Endothelial cell of umbilical vein (primary cell): ENCODE data around the gene CCT2. TPM values are rescaled to one million over a fixed set of nuclear protein-coding genes. Genes with fewer than 3 reads are reported as not detected.

Source experiments
- BruUV-seq: library from RNA; stranded (reverse); fragments of 400-500 nt; replicated peaks from 2 replicates; lab custom pipeline; 2021; lab: Mats Ljungman, UMichigan
- CTCF ChIA-PET: fragments of 300-600, 350-600 bp; sonication (Branson Sonifier 250); formaldehyde crosslinking; loops from one replicate; lab custom pipeline; 2021; ENCODE audit warnings: antibody characterized with exemption, inconsistent platforms; lab: Charles Lee
- POLR2A ChIA-PET: fragments of 300-600, 350-600 bp; sonication (Branson Sonifier 250); formaldehyde crosslinking; loops from one replicate; lab custom pipeline; 2021; ENCODE audit warnings: antibody characterized with exemption, inconsistent platforms; lab: Charles Lee
- DNase-seq: peaks from one replicate; pipeline ENCODE4 v3.0.0-alpha.2; 2011; ENCODE audit warnings: low read depth, low spot score
- FAIRE-seq: peaks from 2 replicates; lab custom pipeline; 2011; peaks lifted over from hg19 to GRCh38; lab: Jason Lieb, UNC
- H2AFZ ChIP-seq: 2 replicates; pipeline ENCODE4 v1.6.0; 2012; ENCODE audit warnings: low read depth, low read length, control low read depth, inconsistent platforms
- H3K27ac ChIP-seq: 2 replicates; pipeline ENCODE4 v1.5.1; 2011; ENCODE audit warnings: low read depth, mild to moderate bottlenecking, control low read depth, low read length, moderate library complexity; ENCODE audit not compliant: insufficient read depth
- H3K27me3 ChIP-seq, 2 experiments: 2 replicates each; pipeline versions ENCODE4 v1.6.0 to v1.6.1; 2011; ENCODE audit warnings: low read length in 2 of 2, mixed read lengths in 1 of 2; ENCODE audit not compliant: control insufficient read depth in 2 of 2, insufficient read depth in 2 of 2
- H3K36me3 ChIP-seq, 2 experiments: 2 replicates in 1 of 2; 3 replicates in 1 of 2; pipeline ENCODE4 v1.5.1; 2011; ENCODE audit warnings: low read length in 2 of 2, mild to moderate bottlenecking in 1 of 2, moderate library complexity in 1 of 2; ENCODE audit not compliant: control insufficient read depth in 2 of 2, insufficient read depth in 2 of 2; ENCODE audit errors: extremely low read depth in 1 of 2
- H3K4me1 ChIP-seq: 3 replicates; pipeline ENCODE4 v1.5.1; 2011; ENCODE audit warnings: mild to moderate bottlenecking, low read length; ENCODE audit not compliant: control insufficient read depth, insufficient read depth; ENCODE audit errors: extremely low read depth
- H3K4me2 ChIP-seq: 2 replicates; pipeline ENCODE4 v1.6.1; 2011; ENCODE audit warnings: low read length, control low read depth, mixed read lengths; ENCODE audit not compliant: insufficient read depth
- H3K4me3 ChIP-seq, 3 experiments: fragments of 200-600 bp in 1 of 3; sonication (generic), shearing (Covaris generic) in 1 of 3; replicated peaks in 1 of 3; 2 replicates each; pipeline ENCODE4 v1.5.1; 2011 to 2016; ENCODE audit warnings: control low read depth in 3 of 3, low read length in 3 of 3, mild to moderate bottlenecking in 2 of 3, inconsistent platforms in 1 of 3, low read depth in 1 of 3, moderate library complexity in 1 of 3; ENCODE audit not compliant: insufficient read depth in 1 of 3
- H3K79me2 ChIP-seq: 2 replicates; pipeline ENCODE4 v1.6.0; 2012; ENCODE audit warnings: low read length, inconsistent platforms; ENCODE audit not compliant: control insufficient read depth, insufficient read depth
- H3K9ac ChIP-seq: replicated peaks from 2 replicates; pipeline ENCODE3; 2011; ENCODE audit warnings: low read length, control low read depth; ENCODE audit not compliant: insufficient read depth; ENCODE audit errors: extremely low read depth
- H3K9me1 ChIP-seq: replicated peaks from 3 replicates; pipeline ENCODE4 v1.6.0; 2011; ENCODE audit warnings: mild to moderate bottlenecking, low read length; ENCODE audit not compliant: control insufficient read depth, insufficient read depth; ENCODE audit errors: extremely low read depth
- H3K9me3 ChIP-seq: replicated peaks from 2 replicates; pipeline ENCODE4 v1.5.1; 2012; ENCODE audit warnings: low read length, inconsistent platforms; ENCODE audit not compliant: control insufficient read depth, insufficient read depth
- H4K20me1 ChIP-seq: replicated peaks from 2 replicates; pipeline ENCODE3; 2011; ENCODE audit warnings: mild to moderate bottlenecking, low read length; ENCODE audit not compliant: control insufficient read depth, insufficient read depth; ENCODE audit errors: extremely low read depth
- EZH2 ChIP-seq: IDR thresholded peaks from 2 replicates; pipeline ENCODE4 v1.6.1; 2012; ENCODE audit warnings: borderline replicate concordance, low read depth, mild to moderate bottlenecking, moderate library complexity, low read length, inconsistent platforms; ENCODE audit not compliant: severe bottlenecking
- FOS ChIP-seq: IDR thresholded peaks from 2 replicates; pipeline ENCODE4 v1.6.1; 2011; ENCODE audit warnings: mild to moderate bottlenecking, low read length, moderate library complexity, borderline replicate concordance; ENCODE audit not compliant: insufficient read depth
- GATA2 ChIP-seq: IDR thresholded peaks from 2 replicates; pipeline ENCODE4 v1.7.0; 2011; ENCODE audit warnings: low read depth, mild to moderate bottlenecking, moderate library complexity, mixed read lengths, low read length; ENCODE audit not compliant: insufficient read length, insufficient read depth
- JUN ChIP-seq: IDR thresholded peaks from 2 replicates; pipeline ENCODE4 v1.6.1; 2011; ENCODE audit warnings: borderline replicate concordance, low read depth; ENCODE audit not compliant: insufficient read length, insufficient read depth
- MYC ChIP-seq: IDR thresholded peaks from one replicate; pipeline ENCODE4 v1.6.1; 2011; ENCODE audit warnings: mild to moderate bottlenecking, low read depth, low read length
- POLR2A ChIP-seq: IDR thresholded peaks from 2 replicates; pipeline ENCODE4 v1.6.1; 2012; ENCODE audit warnings: low read depth, mild to moderate bottlenecking, control low read depth, low read length
- POLR2AphosphoS5 ChIP-seq: IDR thresholded peaks from 2 replicates; pipeline ENCODE4 v1.6.1; 2012; ENCODE audit warnings: low read depth, mild to moderate bottlenecking, control low read depth, low read length, moderate library complexity; ENCODE audit not compliant: insufficient read depth
- dilution Hi-C: fragments of 300-500 bp; cut with MboI; formaldehyde crosslinking; loops from one replicate; pipeline ENCODE4 v1.15.0; 2019; ENCODE audit warnings: low sequenced_read_pairs; ENCODE audit not compliant: extremely low pct_ligation_motif_present
- intact Hi-C: fragments of 100-400 bp; cut with micrococcal nuclease; formaldehyde crosslinking; loops from one replicate; pipeline ENCODE4 v1.10.0; 2022
- microRNA-seq: library from miRNA; unstranded; fragments of <30 nt; microRNA quantifications from one replicate; pipeline ENCODE4 v1.2.0, GENCODE V29; 2021; ENCODE audit warnings: borderline number of aligned reads, borderline replicate concordance
- polyA plus RNA-seq, 4 experiments: library from polyadenylated mRNA; depleted of rRNA in 3 of 4; stranded (reverse) in 3 of 4; unstranded in 1 of 4; fragments of >200 nt; gene quantifications; 2 replicates each; pipeline versions ENCODE4 v1.2.1 to v1.2.3, GENCODE V29; 2011 to 2012; ENCODE audit warnings: missing spikeins in 1 of 4
- small RNA-seq: library from RNA; depleted of rRNA; stranded (forward); fragments of <200 nt; gene quantifications from one replicate; pipeline ENCODE3, GENCODE V24; 2012; ENCODE audit warnings: low replicate concordance, low read depth; ENCODE audit not compliant: insufficient read depth, insufficient read length
- total RNA-seq: library from RNA; stranded (reverse); gene quantifications from 2 replicates; pipeline ENCODE4 v1.2.3, GENCODE V29; 2021
- TF ChIP-seq, protein P1 (sequence below): IDR thresholded peaks from 2 replicates; pipeline ENCODE4 v1.6.1; 2011; ENCODE audit not compliant: insufficient read depth, insufficient read length
- TF ChIP-seq, protein P2 (sequence below), 2 donors: IDR thresholded peaks; 1 replicate in 1 of 2; 2 replicates in 1 of 2; pipeline ENCODE4 v1.5.1; 2011; ENCODE audit warnings: low read length in 2 of 2, mild to moderate bottlenecking in 2 of 2, moderate library complexity in 2 of 2, control low read depth in 1 of 2, inconsistent platforms in 1 of 2, low read depth in 1 of 2; ENCODE audit not compliant: insufficient read depth in 1 of 2; ENCODE audit errors: extremely low read depth in 1 of 2

CCT2 gene
- total and polyA plus RNA-seq, 2 donors (not counting 3 experiments of a cell fraction or from before 2014, with no cell fraction given): 138 to 245 TPM

DNA sequence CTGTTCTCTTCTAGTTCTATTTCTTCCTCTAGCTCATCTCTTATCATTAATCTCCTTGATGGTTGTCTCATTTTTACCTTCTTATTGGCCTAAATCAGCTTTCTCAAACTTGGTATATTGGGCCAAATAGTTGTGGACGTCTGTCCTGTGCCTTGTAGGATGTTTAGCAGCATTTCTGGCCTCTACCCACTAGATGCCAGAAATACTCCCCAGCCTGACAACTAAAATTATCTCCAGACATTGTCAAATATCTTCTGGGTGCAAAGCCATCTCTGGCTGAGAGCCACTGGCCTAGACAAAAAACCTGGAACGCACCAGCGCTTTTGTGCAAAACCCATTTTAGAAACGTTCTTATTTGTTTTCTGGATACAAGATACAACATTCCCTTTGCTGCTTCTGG lies 64.3 kb downstream of the CCT2 start:
- intact Hi-C loops (no loop called here), dilution Hi-C loops (no loop called here)
- DNase-seq (no peak), FAIRE-seq (no peak)
- Histone ChIP-seq H3K27ac (no peak overlapping the region), H3K79me2 (no peaks in the 10 kb centered on the region), H3K9me3 (no peaks in the 10 kb centered on the region), H3K4me3 (no peak overlapping the region), H2AFZ (no peak overlapping the region), H3K27me3 (peaks cover 2 to 3% of the 10 kb centered on the region in 2 experiments), H3K4me1 (no peaks in the 10 kb centered on the region), H4K20me1 (no peaks in the 10 kb centered on the region), H3K9ac (no peak overlapping the region), H3K36me3 (no peaks in the 10 kb centered on the region), H3K4me2 (no peak overlapping the region), H3K9me1 (no peaks in the 10 kb centered on the region)
- CTCF ChIA-PET: interaction anchor here (1.4 to 4.4 kb wide), 2 partner anchors 9 to 12 kb away, joined by 3 to 24 read pairs; no protein-coding TSS in a partner anchor
- TF ChIP-seq, protein P1, sequence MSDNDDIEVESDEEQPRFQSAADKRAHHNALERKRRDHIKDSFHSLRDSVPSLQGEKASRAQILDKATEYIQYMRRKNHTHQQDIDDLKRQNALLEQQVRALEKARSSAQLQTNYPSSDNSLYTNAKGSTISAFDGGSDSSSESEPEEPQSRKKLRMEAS: no peak
- no peak for TF ChIP-seq GATA2
- no peak for TF ChIP-seq JUN
- no peak for TF ChIP-seq POLR2AphosphoS5
- TF ChIP-seq MYC: no peak
- TF ChIP-seq FOS: no peak
- no peak for TF ChIP-seq POLR2A
- TF ChIP-seq, protein P2, sequence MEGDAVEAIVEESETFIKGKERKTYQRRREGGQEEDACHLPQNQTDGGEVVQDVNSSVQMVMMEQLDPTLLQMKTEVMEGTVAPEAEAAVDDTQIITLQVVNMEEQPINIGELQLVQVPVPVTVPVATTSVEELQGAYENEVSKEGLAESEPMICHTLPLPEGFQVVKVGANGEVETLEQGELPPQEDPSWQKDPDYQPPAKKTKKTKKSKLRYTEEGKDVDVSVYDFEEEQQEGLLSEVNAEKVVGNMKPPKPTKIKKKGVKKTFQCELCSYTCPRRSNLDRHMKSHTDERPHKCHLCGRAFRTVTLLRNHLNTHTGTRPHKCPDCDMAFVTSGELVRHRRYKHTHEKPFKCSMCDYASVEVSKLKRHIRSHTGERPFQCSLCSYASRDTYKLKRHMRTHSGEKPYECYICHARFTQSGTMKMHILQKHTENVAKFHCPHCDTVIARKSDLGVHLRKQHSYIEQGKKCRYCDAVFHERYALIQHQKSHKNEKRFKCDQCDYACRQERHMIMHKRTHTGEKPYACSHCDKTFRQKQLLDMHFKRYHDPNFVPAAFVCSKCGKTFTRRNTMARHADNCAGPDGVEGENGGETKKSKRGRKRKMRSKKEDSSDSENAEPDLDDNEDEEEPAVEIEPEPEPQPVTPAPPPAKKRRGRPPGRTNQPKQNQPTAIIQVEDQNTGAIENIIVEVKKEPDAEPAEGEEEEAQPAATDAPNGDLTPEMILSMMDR (IDR thresholded peaks at IDR 0.05; ENCODE audit: extremely low read depth in 1 of 2, insufficient read depth in 1 of 2, low read depth in 1 of 2, low read length in 2 of 2): no peak
- no peak for TF ChIP-seq EZH2
- no TSS peak for BruUV-seq
- POLR2A ChIA-PET: no interaction called here

Small RNA genes within 50 kb of the gene (microRNA-seq; reads per million reads assigned to microRNA genes)
- gene MIR3913-1 (not detected), gene MIR3913-2 (not detected)

Small RNA genes within 50 kb of the gene (small RNA-seq; reads per million reads assigned to genes)
- not detected for gene MIR3913-1

Other genes with a start within 250 kb of the CCT2 start
- gene LYZ, start 237.1 kb upstream of the CCT2 start, total RNA-seq: not detected in 2 replicates
- not detected in 2 replicates for gene LYZ, start 237.1 kb upstream of the CCT2 start, polyA plus RNA-seq
- 16.5 and 16.7 TPM in 2 replicates for gene YEATS4, start 225.7 kb upstream of the CCT2 start, total RNA-seq
- gene YEATS4, start 225.7 kb upstream of the CCT2 start, polyA plus RNA-seq: 9.3 and 13.6 TPM in 2 replicates
- gene FRS2, start 115.1 kb upstream of the CCT2 start, total RNA-seq: 15.5 and 17.1 TPM in 2 replicates
- 4.3 and 6.3 TPM in 2 replicates for gene FRS2, start 115.1 kb upstream of the CCT2 start, polyA plus RNA-seq
- not detected in 2 replicates for gene LRRC10, start 25.4 kb downstream of the CCT2 start, total RNA-seq
- gene LRRC10, start 25.4 kb downstream of the CCT2 start, polyA plus RNA-seq: not detected in 2 replicates
- gene BEST3, start 113.8 kb downstream of the CCT2 start, total RNA-seq: 0.14 and 0.18 TPM in 2 replicates
- gene BEST3, start 113.8 kb downstream of the CCT2 start, polyA plus RNA-seq: 0.12 and 0.13 TPM in 2 replicates
- 12.1 and 13.3 TPM in 2 replicates for gene RAB3IP, start 153.4 kb downstream of the CCT2 start, total RNA-seq
- gene RAB3IP, start 153.4 kb downstream of the CCT2 start, polyA plus RNA-seq: 8.5 and 9.6 TPM in 2 replicates
- gene MYRFL, start 239.8 kb downstream of the CCT2 start, total RNA-seq: not detected in 2 replicates
- not detected in 2 replicates for gene MYRFL, start 239.8 kb downstream of the CCT2 start, polyA plus RNA-seq